GM12801 (cell line): ENCODE results near the gene CRYGS.

ENCODE experiments used
- TF ChIP-seq, protein P1 (sequence below): IDR thresholded peaks from one replicate; pipeline ENCODE4 v1.5.1; 2011; ENCODE audit warnings: control low read depth; ENCODE audit not compliant: insufficient read length; ENCODE audit errors: extremely low read depth

The CRYGS gene

DNA sequence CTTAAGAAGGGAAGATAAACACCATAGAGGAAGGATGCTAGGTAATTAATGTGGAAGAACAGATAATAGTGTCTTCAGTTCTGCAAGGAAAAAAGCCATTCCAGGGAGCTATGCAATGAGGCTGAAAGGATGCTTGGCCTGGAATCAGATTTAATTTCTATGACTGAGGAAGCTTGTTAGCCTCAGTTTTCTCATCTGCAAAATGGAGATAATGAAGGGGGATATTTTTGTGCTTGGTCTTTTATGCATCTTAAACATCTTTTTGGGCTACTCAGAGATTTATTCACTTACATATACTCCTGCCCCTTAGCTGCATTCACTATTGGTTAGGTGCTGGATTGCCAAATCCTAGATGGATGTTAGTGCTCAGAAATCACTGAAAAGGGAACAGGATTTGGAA, 43.0 kb upstream of the CRYGS start:
- TF ChIP-seq, protein P1, sequence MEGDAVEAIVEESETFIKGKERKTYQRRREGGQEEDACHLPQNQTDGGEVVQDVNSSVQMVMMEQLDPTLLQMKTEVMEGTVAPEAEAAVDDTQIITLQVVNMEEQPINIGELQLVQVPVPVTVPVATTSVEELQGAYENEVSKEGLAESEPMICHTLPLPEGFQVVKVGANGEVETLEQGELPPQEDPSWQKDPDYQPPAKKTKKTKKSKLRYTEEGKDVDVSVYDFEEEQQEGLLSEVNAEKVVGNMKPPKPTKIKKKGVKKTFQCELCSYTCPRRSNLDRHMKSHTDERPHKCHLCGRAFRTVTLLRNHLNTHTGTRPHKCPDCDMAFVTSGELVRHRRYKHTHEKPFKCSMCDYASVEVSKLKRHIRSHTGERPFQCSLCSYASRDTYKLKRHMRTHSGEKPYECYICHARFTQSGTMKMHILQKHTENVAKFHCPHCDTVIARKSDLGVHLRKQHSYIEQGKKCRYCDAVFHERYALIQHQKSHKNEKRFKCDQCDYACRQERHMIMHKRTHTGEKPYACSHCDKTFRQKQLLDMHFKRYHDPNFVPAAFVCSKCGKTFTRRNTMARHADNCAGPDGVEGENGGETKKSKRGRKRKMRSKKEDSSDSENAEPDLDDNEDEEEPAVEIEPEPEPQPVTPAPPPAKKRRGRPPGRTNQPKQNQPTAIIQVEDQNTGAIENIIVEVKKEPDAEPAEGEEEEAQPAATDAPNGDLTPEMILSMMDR, result no peak

- TF ChIP-seq, protein P1, result no peak
These were observed 39.7 kb upstream of the CRYGS start for GRCh38 chr3:186583831-186584230.

DNA sequence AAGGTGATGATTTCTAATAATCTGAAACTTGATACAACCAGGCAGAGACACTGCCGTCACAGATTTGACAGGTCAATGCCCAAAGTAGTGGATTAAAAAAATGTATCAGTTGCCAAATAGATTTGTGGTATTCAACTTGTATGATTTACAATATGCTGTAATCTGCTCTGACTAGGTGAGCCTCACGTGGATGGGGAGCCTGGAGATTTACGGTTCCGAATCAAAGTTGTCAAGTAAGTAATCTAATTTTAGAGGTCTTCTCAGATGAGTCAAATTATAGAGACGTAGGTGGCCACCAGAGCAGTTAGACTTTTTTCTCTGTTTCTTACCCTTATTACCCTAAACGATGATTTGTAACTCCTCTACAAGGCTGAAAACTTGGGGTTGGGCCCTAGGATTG, 38.4 kb upstream of the CRYGS start:
- TF ChIP-seq, protein P1, result no peak

DNA sequence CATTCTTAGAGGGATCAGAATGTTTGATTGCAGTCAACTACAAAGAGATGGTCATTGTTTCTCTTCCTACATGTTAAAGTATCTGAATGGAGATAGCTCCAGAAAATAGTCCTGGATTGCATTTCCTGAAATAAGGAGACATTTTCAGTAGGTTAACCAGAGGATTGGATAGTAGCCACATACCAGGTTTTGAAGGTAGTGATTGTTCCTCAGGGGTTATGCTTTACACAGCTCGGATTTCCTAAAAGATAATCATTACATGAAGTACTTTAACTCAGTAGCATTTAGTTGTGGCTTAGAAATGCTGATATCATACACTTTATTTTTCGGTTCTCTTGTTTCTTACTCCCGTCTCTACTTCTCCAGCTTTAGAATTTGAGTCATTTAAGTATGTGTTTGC, 36.6 kb upstream of the CRYGS start:
- TF ChIP-seq, protein P1, result no peak

DNA sequence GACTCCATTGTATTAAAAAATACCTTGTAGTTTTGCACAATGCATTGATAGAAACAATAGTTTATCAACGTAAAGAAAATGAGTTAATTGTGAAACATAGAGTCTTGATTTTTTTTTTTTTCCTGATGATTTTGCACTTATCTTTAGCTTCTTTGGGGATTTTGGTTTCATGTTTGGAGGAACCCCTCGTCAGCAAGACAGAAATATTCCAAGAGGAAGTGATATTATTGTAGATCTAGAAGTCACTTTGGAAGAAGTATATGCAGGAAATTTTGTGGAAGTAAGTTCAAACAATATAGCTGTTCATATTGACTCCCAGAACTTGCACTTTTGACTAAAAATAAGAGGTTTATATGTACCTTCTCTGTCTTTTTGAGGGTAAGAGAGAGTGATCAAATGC, 33.3 kb upstream of the CRYGS start:
- TF ChIP-seq, protein P1, result no peak

DNA sequence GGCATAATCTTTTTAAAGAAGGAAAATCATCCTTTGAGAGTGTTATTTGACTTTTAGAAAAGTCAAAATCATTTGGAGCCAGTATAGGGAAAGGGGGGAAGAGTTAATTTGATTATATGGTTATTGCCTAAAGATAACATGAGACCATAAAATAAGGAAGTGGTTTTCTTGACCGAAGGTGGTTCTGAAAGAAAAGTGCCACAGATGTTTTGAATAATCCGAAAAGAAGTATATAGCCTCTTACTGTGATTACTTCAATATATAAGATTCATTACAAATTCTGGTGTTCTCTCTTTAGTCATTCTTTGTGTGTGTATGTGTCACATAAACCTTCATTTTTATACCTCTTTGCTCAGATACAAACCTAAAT, 27.4 kb upstream of the CRYGS start:
- TF ChIP-seq, protein P1, result no peak

GRCh38 chr3:186570941-186571643, 26.9 kb upstream of the CRYGS start:
- TF ChIP-seq, protein P1, result no peak
